ENCODE measurements around the gene ST7. TPM values are rescaled to one million over a fixed set of nuclear protein-coding genes. Genes with fewer than 3 reads are reported as not detected.
"Not testable (repeated sequence)": the region's sequence is repeated elsewhere in the genome, so short reads cannot be mapped to it uniquely, and the experiment has no call there.

ST7 gene
- total RNA-seq (2014; rRNA removed; shearing (Covaris generic); ENCODE audit: low replicate concordance) = 12.7 and 22.6 TPM in 2 replicates

GRCh38 chr7:116953372-116953905, at the start of gene ST7:
Gene ST7 (plus strand): TSS chr7:116953501. CDS start chr7:116953541, 40 bp downstream.
- in situ Hi-C loops (cut with HindIII; ENCODE audit: low pct_unique_long_range_greater_than_20kb, low sequenced_read_pairs) = no loop called here
- DNase-seq (ENCODE audit: low read depth) = peak; percentile 80

GRCh38 chr7:116906391-116906790, 46.9 kb upstream of the ST7 start:
- no peak for DNase-seq (ENCODE audit: low read depth)
- in situ Hi-C loops (cut with HindIII; ENCODE audit: low pct_unique_long_range_greater_than_20kb, low sequenced_read_pairs) = no loop called here

- in situ Hi-C loops (cut with HindIII; ENCODE audit: low pct_unique_long_range_greater_than_20kb, low sequenced_read_pairs) = no loop called here
- DNase-seq (ENCODE audit: low read depth) = no peak
Measured at GRCh38 chr7:116910383-116910782, 42.9 kb upstream of the ST7 start.

- in situ Hi-C loops (cut with HindIII; ENCODE audit: low pct_unique_long_range_greater_than_20kb, low sequenced_read_pairs) = no loop called here
- DNase-seq (ENCODE audit: low read depth) = no peak
Measured at GRCh38 chr7:116911801-116912200, 41.5 kb upstream of the ST7 start.

- in situ Hi-C loops (cut with HindIII; ENCODE audit: low pct_unique_long_range_greater_than_20kb, low sequenced_read_pairs) = no loop called here
- DNase-seq (ENCODE audit: low read depth) = no peak
Measured at GRCh38 chr7:116912269-116912909, 40.9 kb upstream of the ST7 start.

- in situ Hi-C loops (cut with HindIII; ENCODE audit: low pct_unique_long_range_greater_than_20kb, low sequenced_read_pairs) = no loop called here
Measured at GRCh38 chr7:116918704-116919103, 34.6 kb upstream of the ST7 start.

GRCh38 chr7:116920359-116920758, 32.9 kb upstream of the ST7 start:
- no peak for DNase-seq (ENCODE audit: low read depth)
- in situ Hi-C loops (cut with HindIII; ENCODE audit: low pct_unique_long_range_greater_than_20kb, low sequenced_read_pairs) = no loop called here

More at GRCh38 chr7:116918704-116919103, 34.6 kb upstream of the ST7 start:
- no peak for DNase-seq (ENCODE audit: low read depth)

GRCh38 chr7:116922545-116922944, 30.8 kb upstream of the ST7 start:
- in situ Hi-C loops (cut with HindIII; ENCODE audit: low pct_unique_long_range_greater_than_20kb, low sequenced_read_pairs) = no loop called here
- DNase-seq (ENCODE audit: low read depth) = no peak

GRCh38 chr7:116924741-116925140, 28.6 kb upstream of the ST7 start:
- in situ Hi-C loops (cut with HindIII; ENCODE audit: low pct_unique_long_range_greater_than_20kb, low sequenced_read_pairs) = no loop called here
- no peak for DNase-seq (ENCODE audit: low read depth)

GRCh38 chr7:116929021-116929420, 24.3 kb upstream of the ST7 start:
- in situ Hi-C loops (cut with HindIII; ENCODE audit: low pct_unique_long_range_greater_than_20kb, low sequenced_read_pairs) = no loop called here
- no peak for DNase-seq (ENCODE audit: low read depth)

- peak; percentile 47 for DNase-seq (ENCODE audit: low read depth)
- in situ Hi-C loops (cut with HindIII; ENCODE audit: low pct_unique_long_range_greater_than_20kb, low sequenced_read_pairs) = no loop called here
Measured at GRCh38 chr7:116929914-116930913, 23.1 kb upstream of the ST7 start.

GRCh38 chr7:116932566-116932965, 20.7 kb upstream of the ST7 start:
- DNase-seq (ENCODE audit: low read depth) = no peak
- in situ Hi-C loops (cut with HindIII; ENCODE audit: low pct_unique_long_range_greater_than_20kb, low sequenced_read_pairs) = no loop called here

- in situ Hi-C loops (cut with HindIII; ENCODE audit: low pct_unique_long_range_greater_than_20kb, low sequenced_read_pairs) = no loop called here
- no peak for DNase-seq (ENCODE audit: low read depth)
Measured at GRCh38 chr7:116933465-116933864, 19.8 kb upstream of the ST7 start.

- in situ Hi-C loops (cut with HindIII; ENCODE audit: low pct_unique_long_range_greater_than_20kb, low sequenced_read_pairs) = no loop called here
Measured at GRCh38 chr7:116934580-116934979, 18.7 kb upstream of the ST7 start.

GRCh38 chr7:116936844-116937243, 16.5 kb upstream of the ST7 start:
- in situ Hi-C loops (cut with HindIII; ENCODE audit: low pct_unique_long_range_greater_than_20kb, low sequenced_read_pairs); DNase-seq (ENCODE audit: low read depth): not testable (repeated sequence)

More at GRCh38 chr7:116934580-116934979, 18.7 kb upstream of the ST7 start:
- no peak for DNase-seq (ENCODE audit: low read depth)

GRCh38 chr7:116938678-116939077, 14.6 kb upstream of the ST7 start:
- DNase-seq (ENCODE audit: low read depth) = no peak
- in situ Hi-C loops (cut with HindIII; ENCODE audit: low pct_unique_long_range_greater_than_20kb, low sequenced_read_pairs) = no loop called here

GRCh38 chr7:116940689-116941370, 12.5 kb upstream of the ST7 start:
- DNase-seq (ENCODE audit: low read depth) = no peak
- in situ Hi-C loops (cut with HindIII; ENCODE audit: low pct_unique_long_range_greater_than_20kb, low sequenced_read_pairs) = no loop called here

- in situ Hi-C loops (cut with HindIII; ENCODE audit: low pct_unique_long_range_greater_than_20kb, low sequenced_read_pairs) = no loop called here
Measured at GRCh38 chr7:116942504-116942903, 10.8 kb upstream of the ST7 start.

More at GRCh38 chr7:116942504-116942903, 10.8 kb upstream of the ST7 start:
- DNase-seq (ENCODE audit: low read depth) = no peak
